Endothelial cell of umbilical vein (primary cell): ENCODE data around the gene ALAD.

Experiments used
- EZH2 ChIP-seq: IDR thresholded peaks from 2 replicates; pipeline ENCODE4 v1.6.1; 2012; ENCODE audit warnings: borderline replicate concordance, low read depth, mild to moderate bottlenecking, moderate library complexity, low read length, inconsistent platforms; ENCODE audit not compliant: severe bottlenecking
- MYC ChIP-seq: IDR thresholded peaks from one replicate; pipeline ENCODE4 v1.6.1; 2011; ENCODE audit warnings: mild to moderate bottlenecking, low read depth, low read length
- POLR2A ChIP-seq: IDR thresholded peaks from 2 replicates; pipeline ENCODE4 v1.6.1; 2012; ENCODE audit warnings: low read depth, mild to moderate bottlenecking, control low read depth, low read length
- POLR2AphosphoS5 ChIP-seq: IDR thresholded peaks from 2 replicates; pipeline ENCODE4 v1.6.1; 2012; ENCODE audit warnings: low read depth, mild to moderate bottlenecking, control low read depth, low read length, moderate library complexity; ENCODE audit not compliant: insufficient read depth
- TF ChIP-seq, protein P1 (sequence below): IDR thresholded peaks from 2 replicates; pipeline ENCODE4 v1.6.1; 2011; ENCODE audit not compliant: insufficient read depth, insufficient read length
- TF ChIP-seq, protein P2 (sequence below), 2 donors: IDR thresholded peaks; 1 replicate in 1 of 2; 2 replicates in 1 of 2; pipeline ENCODE4 v1.5.1; 2011; ENCODE audit warnings: low read length in 2 of 2, mild to moderate bottlenecking in 2 of 2, moderate library complexity in 2 of 2, control low read depth in 1 of 2, inconsistent platforms in 1 of 2, low read depth in 1 of 2; ENCODE audit not compliant: insufficient read depth in 1 of 2; ENCODE audit errors: extremely low read depth in 1 of 2

DNA sequence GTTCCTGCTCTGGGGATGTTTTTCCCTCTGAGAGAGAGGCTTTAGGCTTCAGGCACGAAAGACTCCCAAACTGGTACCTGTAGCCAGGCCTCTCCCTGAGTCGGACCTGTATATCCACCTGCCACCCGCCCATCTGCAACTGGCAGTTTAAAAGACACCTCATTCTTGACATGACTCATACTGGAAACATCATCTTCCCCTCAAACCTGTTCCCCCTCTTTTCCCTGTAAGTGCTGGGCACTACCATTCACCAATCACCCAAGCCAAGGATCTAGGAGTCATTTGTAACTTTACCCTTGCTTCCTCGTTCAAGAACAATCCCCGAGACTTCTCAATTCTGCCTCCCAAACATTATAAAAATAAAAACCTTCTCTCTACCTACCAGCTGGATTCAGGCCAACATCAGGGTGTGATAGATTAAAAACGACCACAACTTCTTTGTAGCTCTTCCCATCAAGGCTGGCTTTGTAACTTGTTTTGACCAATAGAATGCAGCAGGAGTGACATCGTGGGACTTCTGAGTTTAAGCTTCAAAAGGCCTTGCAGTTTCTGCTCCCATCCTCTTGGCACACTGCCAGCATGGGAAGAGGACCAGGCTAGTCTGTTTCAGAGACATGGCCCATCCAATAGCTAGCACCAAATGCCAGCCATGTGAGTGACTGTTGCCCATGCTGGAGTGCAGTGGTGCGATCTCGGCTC, 59.2 kb downstream of the ALAD start:
- TF ChIP-seq, protein P1, sequence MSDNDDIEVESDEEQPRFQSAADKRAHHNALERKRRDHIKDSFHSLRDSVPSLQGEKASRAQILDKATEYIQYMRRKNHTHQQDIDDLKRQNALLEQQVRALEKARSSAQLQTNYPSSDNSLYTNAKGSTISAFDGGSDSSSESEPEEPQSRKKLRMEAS, result no peak
- TF ChIP-seq, protein P2, sequence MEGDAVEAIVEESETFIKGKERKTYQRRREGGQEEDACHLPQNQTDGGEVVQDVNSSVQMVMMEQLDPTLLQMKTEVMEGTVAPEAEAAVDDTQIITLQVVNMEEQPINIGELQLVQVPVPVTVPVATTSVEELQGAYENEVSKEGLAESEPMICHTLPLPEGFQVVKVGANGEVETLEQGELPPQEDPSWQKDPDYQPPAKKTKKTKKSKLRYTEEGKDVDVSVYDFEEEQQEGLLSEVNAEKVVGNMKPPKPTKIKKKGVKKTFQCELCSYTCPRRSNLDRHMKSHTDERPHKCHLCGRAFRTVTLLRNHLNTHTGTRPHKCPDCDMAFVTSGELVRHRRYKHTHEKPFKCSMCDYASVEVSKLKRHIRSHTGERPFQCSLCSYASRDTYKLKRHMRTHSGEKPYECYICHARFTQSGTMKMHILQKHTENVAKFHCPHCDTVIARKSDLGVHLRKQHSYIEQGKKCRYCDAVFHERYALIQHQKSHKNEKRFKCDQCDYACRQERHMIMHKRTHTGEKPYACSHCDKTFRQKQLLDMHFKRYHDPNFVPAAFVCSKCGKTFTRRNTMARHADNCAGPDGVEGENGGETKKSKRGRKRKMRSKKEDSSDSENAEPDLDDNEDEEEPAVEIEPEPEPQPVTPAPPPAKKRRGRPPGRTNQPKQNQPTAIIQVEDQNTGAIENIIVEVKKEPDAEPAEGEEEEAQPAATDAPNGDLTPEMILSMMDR (IDR thresholded peaks at IDR 0.05; ENCODE audit: extremely low read depth in 1 of 2, insufficient read depth in 1 of 2, low read depth in 1 of 2, low read length in 2 of 2), result no peak
- TF ChIP-seq POLR2AphosphoS5 (no peak), EZH2 (no peak), POLR2A (no peak), MYC (no peak)
